Testis (tissue), 2 donors: ENCODE data around the gene DSE.

ENCODE experiments used
- CTCF ChIP-seq, 3 experiments: fragments of 450-650 bp in 2 of 3; fragments of 200-600 bp in 1 of 3; sonication (generic) in 1 of 3; IDR thresholded peaks; one replicate each; pipeline ENCODE4 v1.5.1; 2016 to 2019; ENCODE audit warnings: antibody characterized with exemption in 3 of 3, mild to moderate bottlenecking in 2 of 3, moderate library complexity in 1 of 3
- POLR2A ChIP-seq: fragments of 450-650 bp; IDR thresholded peaks from one replicate; pipeline ENCODE4 v1.6.1; 2017; ENCODE audit warnings: antibody characterized with exemption, mild to moderate bottlenecking, moderate library complexity

- no peak for TF ChIP-seq CTCF (IDR thresholded peaks at IDR 0.05)
- TF ChIP-seq POLR2A = no peak
Measured at GRCh38 chr6:116338943-116339342, 31.8 kb upstream of the DSE start.
